ENCODE data around the gene LIPK. TPM values are rescaled to one million over a fixed set of nuclear protein-coding genes. Genes with fewer than 3 reads are reported as not detected.

The LIPK gene
- total RNA-seq, 1 donor from 2014 or later: not detected

DNA sequence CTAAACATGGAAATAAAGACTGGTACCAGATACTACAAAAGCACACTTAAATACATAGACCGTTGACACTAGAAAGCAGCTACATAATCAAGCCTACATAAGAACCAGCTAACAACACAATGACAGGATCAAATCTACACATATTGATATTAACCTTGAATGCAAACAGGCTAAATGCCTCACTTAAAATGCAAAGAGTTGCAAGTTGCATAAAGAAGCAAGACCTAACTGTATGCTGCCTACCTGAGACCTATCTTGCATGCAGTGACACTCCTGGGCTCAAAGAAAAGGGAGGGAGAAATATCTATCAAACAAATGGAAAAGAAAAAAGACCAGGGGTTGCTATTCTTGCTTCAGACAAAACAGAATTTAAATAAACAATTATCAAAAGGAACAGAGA lies 39.6 kb downstream of the LIPK start:
- Mint-ChIP-seq H3K27me3 (ENCODE audit: unreplicated experiment) (peaks cover 1% of the 10 kb centered on the region), H3K4me3 (ENCODE audit: unreplicated experiment) (no peak overlapping the region)

GRCh38 chr10:88754287-88754686 lies 48.2 kb downstream of the LIPK start:
- Mint-ChIP-seq H3K27me3 (ENCODE audit: unreplicated experiment) (no peaks in the 10 kb centered on the region), H3K27ac (ENCODE audit: unreplicated experiment) (no peak overlapping the region), H3K9me3 (ENCODE audit: unreplicated experiment) (no peaks in the 10 kb centered on the region), H3K4me1 (ENCODE audit: unreplicated experiment) (peaks cover 3% of the 10 kb centered on the region), H3K4me3 (ENCODE audit: unreplicated experiment) (no peak overlapping the region), H3K36me3 (ENCODE audit: low read depth, unreplicated experiment) (no peaks in the 10 kb centered on the region)
- no peak for DNase-seq (ENCODE audit: low spot score)
- TF ChIP-seq, protein P1, sequence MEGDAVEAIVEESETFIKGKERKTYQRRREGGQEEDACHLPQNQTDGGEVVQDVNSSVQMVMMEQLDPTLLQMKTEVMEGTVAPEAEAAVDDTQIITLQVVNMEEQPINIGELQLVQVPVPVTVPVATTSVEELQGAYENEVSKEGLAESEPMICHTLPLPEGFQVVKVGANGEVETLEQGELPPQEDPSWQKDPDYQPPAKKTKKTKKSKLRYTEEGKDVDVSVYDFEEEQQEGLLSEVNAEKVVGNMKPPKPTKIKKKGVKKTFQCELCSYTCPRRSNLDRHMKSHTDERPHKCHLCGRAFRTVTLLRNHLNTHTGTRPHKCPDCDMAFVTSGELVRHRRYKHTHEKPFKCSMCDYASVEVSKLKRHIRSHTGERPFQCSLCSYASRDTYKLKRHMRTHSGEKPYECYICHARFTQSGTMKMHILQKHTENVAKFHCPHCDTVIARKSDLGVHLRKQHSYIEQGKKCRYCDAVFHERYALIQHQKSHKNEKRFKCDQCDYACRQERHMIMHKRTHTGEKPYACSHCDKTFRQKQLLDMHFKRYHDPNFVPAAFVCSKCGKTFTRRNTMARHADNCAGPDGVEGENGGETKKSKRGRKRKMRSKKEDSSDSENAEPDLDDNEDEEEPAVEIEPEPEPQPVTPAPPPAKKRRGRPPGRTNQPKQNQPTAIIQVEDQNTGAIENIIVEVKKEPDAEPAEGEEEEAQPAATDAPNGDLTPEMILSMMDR (IDR thresholded peaks at IDR 0.05; ENCODE audit: unreplicated experiment): no peak

More for the DNA sequence above, 39.6 kb downstream of the LIPK start:
- Mint-ChIP-seq H3K27ac (ENCODE audit: unreplicated experiment) (no peak overlapping the region), H3K36me3 (ENCODE audit: low read depth, unreplicated experiment) (no peaks in the 10 kb centered on the region), H3K4me1 (ENCODE audit: unreplicated experiment) (no peaks in the 10 kb centered on the region), H3K9me3 (ENCODE audit: unreplicated experiment) (no peaks in the 10 kb centered on the region)
- no peak for DNase-seq (ENCODE audit: low spot score)
- TF ChIP-seq, protein P1 (IDR thresholded peaks at IDR 0.05; ENCODE audit: unreplicated experiment): no peak

DNA sequence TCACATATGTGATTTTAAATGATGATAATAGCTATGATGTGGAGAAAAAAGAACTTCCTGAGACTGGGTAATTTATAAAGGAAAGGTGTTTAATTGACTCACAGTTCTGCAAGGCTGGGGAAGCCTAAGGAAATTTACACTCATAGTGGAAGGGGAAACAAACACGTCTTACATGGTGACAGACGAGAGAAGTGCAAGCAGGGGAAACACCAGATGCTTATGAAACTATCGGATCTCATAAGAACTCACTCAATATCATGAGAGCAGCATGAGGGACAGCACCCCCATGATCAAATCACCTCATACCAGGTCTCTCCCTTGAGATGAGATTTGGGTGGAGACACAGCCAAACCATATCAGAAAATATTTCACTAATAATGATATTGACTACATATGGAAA lies 49.7 kb downstream of the LIPK start:
- Mint-ChIP-seq H3K9me3 (ENCODE audit: unreplicated experiment) (no peaks in the 10 kb centered on the region), H3K27ac (ENCODE audit: unreplicated experiment) (no peak overlapping the region), H3K27me3 (ENCODE audit: unreplicated experiment) (no peaks in the 10 kb centered on the region), H3K4me3 (ENCODE audit: unreplicated experiment) (no peak overlapping the region), H3K4me1 (ENCODE audit: unreplicated experiment) (peaks cover 3% of the 10 kb centered on the region), H3K36me3 (ENCODE audit: low read depth, unreplicated experiment) (no peaks in the 10 kb centered on the region)
- no peak for DNase-seq (ENCODE audit: low spot score)
- TF ChIP-seq, protein P1 (IDR thresholded peaks at IDR 0.05; ENCODE audit: unreplicated experiment): no peak

DNA sequence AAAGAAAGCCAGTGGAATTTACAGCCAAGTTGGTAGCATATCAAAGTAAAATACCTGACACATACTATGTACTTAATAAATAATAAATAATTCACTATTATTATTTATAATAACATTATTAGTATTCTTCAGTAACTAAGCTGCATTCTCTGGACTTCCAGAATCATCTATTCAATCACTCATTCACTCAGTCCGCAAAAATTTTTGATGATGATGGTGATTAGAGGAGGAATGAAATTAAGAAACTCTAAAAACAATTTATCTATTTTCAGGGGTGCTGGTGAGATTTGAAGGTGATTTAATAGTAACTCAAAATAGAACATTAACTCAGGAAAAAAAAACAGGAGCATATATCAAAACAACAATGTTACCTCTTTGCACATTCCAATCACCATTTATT lies 50.6 kb downstream of the LIPK start:
- Mint-ChIP-seq H3K27ac (ENCODE audit: unreplicated experiment) (no peak overlapping the region), H3K36me3 (ENCODE audit: low read depth, unreplicated experiment) (no peaks in the 10 kb centered on the region), H3K9me3 (ENCODE audit: unreplicated experiment) (no peaks in the 10 kb centered on the region), H3K27me3 (ENCODE audit: unreplicated experiment) (no peaks in the 10 kb centered on the region), H3K4me1 (ENCODE audit: unreplicated experiment) (peaks cover 3% of the 10 kb centered on the region), H3K4me3 (ENCODE audit: unreplicated experiment) (no peak overlapping the region)
- DNase-seq (ENCODE audit: low spot score): no peak
- TF ChIP-seq, protein P1 (IDR thresholded peaks at IDR 0.05; ENCODE audit: unreplicated experiment): no peak

DNA sequence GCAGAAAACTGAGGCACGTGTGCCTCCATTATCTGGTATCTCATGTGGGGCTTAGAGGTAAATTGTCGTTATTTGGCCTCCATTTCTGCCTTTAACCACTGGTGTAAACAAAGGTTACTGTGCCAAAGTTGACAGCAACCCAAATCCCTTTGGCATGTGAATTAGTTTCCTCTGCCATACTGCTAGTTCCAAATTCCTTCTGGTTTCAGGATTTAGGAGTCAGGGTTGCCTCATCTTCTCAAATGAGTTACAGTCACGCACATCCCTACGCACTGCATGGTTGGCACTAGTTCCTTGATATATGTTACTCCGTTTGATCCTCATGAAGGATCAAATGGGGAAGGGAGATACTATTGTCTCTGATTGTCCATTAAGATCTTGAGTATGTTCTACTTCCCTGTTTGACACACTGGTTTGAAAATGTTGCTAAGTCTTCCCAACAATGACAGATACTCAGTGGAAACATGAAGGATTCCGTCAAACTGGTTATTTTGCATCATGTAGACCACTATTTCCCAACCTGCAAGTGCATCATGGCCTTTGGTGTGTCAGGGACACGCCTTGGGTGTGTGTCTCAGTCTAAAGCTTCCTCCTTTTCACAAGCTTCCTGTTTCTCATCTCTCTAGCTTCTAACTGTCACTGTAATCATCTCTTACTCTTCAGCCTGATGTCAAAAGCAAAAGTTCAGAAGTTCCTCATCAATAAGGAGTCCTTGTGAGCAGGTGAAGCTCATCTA lies 53.5 kb downstream of the LIPK start, which contains the start of gene LIPN:
Gene LIPN (plus strand): TSS at position 655 of the 736 bp plus-strand sequence. CDS start 1,386 bp downstream, outside the sequence.
- DNase-seq (ENCODE audit: low spot score): no peak
- H3K9me3 Mint-ChIP-seq (ENCODE audit: unreplicated experiment): no peaks in the 10 kb centered on the region
- H3K27me3 Mint-ChIP-seq (ENCODE audit: unreplicated experiment): no peaks in the 10 kb centered on the region
- TF ChIP-seq, protein P1 (IDR thresholded peaks at IDR 0.05; ENCODE audit: unreplicated experiment): no peak
- H3K4me1 Mint-ChIP-seq (ENCODE audit: unreplicated experiment): peaks cover 3% of the 10 kb centered on the region
- H3K4me3 Mint-ChIP-seq (ENCODE audit: unreplicated experiment): no peak within 1 kb of the TSS
- no peaks in the 10 kb centered on the region for H3K36me3 Mint-ChIP-seq (ENCODE audit: low read depth, unreplicated experiment)
- no peak within 1 kb of the TSS for H3K27ac Mint-ChIP-seq (ENCODE audit: unreplicated experiment)

Data from endothelial cell (in vitro differentiated cells).